ENCODE data around the gene ABCC1.

Gene ABCC1

DNA sequence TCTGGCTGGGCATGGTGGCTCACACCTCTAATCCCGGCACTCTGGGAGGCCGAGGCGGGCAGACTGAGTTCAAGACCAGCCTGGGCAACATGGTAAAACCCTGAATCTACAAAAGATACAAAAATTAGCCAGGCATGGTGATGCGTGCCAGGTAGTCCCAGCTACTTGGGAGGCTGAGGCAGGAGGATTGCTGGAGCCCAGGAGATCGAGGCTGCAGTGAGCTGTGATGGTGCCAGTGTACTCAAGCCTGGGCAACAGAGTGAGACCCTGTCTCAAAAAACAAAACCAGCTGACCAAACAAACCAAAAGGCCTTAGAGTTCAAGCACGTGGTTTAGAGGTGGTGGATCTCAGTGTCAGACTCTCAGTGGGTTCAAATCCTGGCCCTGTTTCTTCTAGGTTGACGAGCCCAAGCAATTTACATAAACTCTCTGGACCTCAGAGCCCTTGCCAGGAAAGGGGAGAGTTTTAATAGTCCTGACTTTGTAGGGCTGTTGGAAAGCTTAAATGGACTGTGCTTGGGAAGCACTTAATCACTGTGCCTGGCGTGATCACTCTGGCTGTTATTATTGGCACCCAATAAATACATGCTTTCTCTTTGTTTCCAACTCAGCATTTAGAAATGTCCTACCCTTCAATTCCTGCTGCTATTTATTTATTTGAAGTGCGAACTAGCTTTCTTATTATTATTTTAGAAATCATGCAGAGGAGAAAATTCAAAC, 44.7 kb downstream of the ABCC1 start:
- DNase-seq (ENCODE audit: low read depth), result no peak

DNA sequence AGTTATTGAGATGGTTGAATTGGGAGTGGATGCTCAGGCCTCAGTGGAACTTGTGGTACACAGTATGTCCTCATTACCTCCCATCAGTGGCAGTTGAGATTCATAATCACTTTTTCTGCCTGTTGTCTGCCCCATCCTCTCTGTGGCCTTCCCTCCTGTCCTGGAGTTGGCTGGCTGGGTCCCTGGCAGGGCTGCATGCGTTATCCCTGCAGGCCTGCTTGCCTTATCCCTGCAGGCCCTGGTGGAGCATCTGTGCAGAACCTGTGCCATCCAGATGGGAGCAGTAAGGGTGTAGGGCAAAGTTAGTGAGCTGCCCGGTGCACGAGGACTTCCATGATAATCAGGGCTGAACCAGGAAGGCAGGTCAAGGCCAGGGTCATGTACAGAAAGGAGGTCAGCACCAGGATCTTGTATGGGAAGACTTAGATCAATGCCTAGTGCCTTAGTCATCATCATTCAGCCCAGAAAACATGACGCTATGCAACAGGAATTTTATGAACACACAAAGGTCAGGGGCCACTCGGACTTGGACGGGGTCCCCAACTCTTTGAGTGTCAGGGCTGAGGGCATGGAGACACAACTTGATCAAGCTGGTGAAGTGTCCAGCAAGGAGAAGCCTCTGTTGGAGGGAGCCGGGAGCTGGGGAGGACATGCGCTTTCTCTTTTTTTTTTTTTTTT, 47.2 kb downstream of the ABCC1 start:
- DNase-seq (ENCODE audit: low read depth), result no peak

DNA sequence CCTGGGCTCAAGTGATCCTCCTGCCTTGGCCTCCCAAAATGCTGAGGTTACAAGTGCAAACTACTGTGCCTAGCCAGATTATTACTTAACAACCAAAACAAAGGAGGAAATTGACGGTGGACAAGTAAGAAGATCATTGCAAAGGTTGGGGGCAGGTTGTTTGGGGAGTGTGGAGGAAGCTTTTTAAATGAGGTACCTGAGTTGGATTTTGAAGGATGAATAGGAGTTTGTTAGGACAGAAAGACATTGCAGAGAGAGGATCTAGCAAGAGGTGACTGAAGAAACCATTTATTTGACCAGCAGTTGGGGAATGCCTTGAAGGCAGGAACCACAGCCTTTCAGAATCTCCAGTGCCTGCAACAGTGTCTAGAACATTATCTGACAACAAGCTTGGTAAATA, 51.3 kb downstream of the ABCC1 start:
- no peak for DNase-seq (ENCODE audit: low read depth)

DNA sequence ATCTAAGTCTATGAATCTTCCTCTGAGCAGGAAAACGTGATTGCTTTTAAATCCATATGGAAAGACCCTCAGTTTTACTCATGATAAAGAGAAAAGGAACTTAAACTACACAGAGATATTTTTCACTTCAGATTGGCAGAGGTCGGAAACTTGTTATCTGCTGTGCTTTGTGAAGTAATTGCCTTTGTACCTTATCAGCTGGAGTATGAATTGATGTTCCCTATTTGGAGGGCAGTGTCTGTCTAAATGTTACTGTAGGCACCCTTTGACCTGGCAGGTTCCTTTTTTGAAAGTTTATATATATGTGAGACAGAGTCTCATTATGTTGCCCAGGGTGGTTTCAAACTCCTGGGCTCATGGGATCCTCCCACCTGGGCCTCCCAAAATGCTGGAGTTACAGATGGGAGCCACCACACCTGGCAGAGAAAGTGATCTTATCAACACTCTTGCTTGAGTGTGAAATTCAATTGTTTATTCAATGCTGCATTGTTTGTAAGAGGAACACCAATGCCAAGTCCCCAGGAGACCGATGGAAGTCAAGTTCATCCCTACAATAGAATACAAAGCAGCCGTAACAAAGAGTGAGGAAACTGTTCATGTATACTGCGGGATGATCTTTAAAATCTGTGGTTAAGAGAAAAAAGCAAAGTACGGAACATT, 52.3 kb downstream of the ABCC1 start:
- DNase-seq (ENCODE audit: low read depth), result no peak

DNA sequence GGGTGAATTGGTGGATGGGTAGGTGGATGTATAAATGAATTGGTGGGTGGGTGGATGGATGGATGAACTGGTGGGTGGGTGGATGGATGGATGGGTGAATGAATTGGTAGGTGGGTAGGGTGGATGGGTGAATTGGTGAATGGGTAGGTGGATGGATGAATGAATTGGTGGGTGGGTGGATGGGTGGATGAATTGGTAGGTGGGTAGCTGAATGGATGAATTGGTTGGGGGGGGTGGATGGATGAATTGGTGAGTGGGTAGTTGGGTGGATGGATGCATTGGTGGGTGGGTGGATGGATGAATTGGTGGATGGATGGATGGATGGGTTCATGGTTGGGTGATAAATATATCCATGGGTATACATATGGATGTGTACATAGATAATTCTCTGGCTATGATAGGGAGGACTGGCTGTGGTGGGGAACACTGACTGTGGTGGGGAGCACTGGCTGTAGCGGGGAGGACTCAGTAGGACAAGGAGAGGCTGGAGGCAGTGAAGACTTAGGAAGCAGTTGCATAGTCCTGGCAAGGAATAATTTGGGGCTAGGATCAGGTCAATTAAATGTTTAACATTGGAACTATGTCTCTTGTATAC, 54.4 kb downstream of the ABCC1 start:
- no peak for DNase-seq (ENCODE audit: low read depth)

DNA sequence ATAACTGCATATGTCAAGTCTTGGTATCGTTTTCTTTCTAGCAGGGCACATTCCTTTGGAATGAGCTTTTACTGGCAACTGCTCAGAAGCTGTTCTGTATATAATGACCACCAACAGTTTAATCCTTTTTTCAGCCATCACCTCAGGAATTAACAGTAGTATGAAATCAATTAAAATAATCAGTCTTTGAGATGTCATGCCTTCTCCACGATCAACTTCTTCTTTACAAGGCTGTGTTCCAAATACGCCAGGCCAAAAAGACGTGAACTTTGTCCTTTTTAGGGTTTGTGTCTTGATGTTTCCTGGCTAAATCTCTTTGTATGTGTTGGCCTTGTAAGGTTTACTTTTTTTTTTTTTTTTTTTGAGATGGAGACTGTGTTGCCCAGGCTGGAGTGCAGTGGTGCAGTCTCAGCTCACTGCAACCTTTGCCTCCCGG, 54.9 kb downstream of the ABCC1 start:
- no peak for DNase-seq (ENCODE audit: low read depth)

DNA sequence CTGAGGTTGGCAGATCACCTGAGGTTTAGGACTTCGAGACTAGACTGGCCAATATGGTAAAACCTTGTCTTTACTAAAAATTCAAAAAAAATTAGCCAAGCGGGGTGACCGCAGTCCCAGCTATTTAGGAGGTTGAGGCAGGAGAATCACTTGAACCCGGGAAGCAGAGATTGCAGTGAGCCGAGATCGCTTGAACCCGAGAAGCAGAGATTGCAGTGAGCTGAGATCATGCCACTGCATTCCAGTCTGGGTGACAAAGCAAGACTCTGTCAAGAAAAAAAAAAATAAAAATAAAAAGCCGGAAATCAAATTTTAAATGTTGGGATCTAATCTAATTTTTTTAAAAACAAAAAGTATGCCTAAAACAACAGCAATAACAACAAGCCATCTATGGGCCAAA, 56.3 kb downstream of the ABCC1 start:
- DNase-seq (ENCODE audit: low read depth), result no peak

DNA sequence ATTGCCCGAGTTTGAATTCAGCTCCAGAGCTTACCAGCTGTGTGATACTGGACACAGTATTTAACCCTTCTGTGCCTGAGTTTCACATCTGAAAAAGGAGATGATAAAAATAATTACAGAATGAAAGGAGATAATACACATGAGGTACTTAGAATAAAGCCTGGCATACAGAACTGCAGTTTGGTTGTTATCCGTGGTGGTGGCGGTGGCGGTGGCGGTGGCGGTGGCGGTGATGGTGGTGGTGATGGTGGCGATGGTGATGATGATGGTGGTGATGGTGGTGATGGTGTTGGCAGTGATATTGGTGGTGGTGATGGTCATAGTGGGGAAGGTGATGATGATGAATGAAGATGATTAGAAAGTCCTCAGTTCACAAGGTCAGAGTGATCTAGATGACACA, 57.2 kb downstream of the ABCC1 start:
- no peak for DNase-seq (ENCODE audit: low read depth)

DNA sequence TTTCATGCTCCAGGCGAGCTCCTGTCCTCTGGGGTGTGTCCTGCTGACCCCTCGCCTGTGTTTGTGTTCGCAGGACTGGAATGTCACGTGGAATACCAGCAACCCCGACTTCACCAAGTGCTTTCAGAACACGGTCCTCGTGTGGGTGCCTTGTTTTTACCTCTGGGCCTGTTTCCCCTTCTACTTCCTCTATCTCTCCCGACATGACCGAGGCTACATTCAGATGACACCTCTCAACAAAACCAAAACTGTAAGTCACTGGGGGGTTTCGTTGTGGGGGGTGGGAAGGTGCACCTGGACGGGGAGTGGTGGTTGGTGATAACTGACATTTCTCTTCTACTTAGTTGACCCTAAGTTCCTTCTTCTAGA, 58.3 kb downstream of the ABCC1 start:
- DNase-seq (ENCODE audit: low read depth), result no peak

DNA sequence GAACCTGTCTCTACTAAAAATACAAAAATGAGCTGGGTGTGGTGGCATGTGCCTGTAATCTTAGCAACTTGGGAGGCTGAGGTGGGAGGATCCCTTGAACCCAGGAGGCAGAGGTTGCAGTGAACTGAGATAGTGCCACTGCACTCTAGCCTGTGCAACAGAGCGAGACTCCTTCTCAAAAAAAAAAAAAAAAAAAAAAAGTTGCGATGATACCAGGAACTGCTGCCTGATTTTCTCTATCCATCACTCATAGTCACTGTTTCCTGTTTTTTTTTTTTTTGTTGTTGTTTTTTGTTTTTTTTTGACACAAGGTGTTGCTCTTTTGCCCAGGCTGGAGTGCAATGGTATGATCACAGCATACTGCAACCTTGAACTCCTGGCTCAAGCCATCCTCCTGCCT, 59.2 kb downstream of the ABCC1 start:
- DNase-seq (ENCODE audit: low read depth), result no peak

DNA sequence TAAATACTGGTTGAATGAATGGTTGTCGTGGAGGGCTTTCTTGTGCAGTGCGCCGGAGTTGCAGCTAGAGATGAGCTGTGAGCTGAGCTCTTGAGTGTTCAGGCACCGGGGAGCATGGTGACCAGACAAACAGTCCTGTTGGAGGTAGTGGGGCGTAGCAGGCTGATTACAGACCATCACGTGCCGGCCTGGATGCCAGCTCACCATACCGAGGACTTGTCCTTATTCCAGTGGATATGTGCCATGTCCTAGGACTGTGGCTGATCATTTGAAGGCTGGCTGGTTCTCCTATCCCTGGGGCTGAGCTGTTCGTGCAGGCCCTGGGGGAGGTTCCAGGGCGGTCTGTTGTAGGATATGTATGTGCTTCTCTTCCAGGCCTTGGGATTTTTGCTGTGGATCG, 60.0 kb downstream of the ABCC1 start:
- DNase-seq (ENCODE audit: low read depth), result no peak

DNA sequence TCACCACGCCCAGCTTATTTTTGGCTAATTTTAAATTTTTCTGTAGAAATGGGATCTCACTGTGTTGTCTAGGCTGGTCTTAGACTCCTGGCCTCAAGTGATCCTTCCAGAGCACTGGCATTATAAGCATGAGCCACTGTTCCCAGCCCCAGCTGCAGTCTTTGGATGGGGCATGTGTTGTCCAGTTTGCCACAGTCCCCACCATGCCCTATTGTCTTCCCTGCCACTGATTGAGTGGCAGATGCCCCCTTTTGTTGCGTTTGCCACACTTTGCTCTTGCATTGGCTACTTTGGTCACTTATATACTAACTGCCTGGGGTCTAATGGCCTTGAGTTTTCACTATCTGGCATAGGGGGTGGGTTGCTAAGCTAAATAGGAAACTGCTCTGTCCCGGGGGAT, 60.8 kb downstream of the ABCC1 start:
- DNase-seq (ENCODE audit: low read depth), result no peak

DNA sequence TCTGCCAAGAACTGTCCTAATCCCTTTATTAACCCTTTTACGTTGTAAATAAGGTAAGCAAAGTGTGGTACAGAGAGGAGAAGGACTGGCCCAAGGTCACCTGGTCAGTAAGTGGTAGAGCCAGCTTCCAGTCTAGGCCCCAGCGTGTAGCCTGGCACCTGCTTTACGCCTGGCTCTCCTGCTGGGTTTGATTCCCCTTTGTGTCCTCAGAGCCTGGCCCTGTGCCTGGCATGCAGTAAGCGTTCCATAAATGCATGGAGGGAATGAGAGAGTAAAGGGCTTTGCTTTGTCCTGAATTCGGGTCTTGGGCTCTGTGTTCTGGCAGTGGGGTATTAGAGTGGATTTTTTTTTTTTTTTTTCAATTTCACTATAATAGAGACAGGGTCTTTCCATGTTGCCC, 62.7 kb downstream of the ABCC1 start:
- no peak for DNase-seq (ENCODE audit: low read depth)

DNA sequence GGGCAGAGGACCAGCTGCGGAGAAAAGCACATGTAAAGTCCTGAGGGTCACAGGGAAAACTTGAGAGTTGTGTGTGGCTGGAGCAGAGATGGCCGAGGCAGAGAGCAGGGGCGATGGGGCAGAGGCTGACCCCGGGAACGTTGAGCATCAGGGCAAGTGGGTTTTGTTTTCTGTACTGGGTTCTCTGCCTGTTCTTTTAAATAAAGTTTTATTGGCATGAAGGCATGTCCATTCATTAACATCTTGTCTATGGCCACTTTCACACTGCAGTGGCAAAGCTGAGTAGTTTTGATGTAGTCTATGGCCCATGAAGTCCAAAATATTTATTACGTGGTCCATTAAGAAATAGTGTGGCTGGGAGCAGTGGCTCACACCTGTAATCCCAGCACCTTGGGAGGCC, 64.4 kb downstream of the ABCC1 start:
- DNase-seq (ENCODE audit: low read depth), result no peak

DNA sequence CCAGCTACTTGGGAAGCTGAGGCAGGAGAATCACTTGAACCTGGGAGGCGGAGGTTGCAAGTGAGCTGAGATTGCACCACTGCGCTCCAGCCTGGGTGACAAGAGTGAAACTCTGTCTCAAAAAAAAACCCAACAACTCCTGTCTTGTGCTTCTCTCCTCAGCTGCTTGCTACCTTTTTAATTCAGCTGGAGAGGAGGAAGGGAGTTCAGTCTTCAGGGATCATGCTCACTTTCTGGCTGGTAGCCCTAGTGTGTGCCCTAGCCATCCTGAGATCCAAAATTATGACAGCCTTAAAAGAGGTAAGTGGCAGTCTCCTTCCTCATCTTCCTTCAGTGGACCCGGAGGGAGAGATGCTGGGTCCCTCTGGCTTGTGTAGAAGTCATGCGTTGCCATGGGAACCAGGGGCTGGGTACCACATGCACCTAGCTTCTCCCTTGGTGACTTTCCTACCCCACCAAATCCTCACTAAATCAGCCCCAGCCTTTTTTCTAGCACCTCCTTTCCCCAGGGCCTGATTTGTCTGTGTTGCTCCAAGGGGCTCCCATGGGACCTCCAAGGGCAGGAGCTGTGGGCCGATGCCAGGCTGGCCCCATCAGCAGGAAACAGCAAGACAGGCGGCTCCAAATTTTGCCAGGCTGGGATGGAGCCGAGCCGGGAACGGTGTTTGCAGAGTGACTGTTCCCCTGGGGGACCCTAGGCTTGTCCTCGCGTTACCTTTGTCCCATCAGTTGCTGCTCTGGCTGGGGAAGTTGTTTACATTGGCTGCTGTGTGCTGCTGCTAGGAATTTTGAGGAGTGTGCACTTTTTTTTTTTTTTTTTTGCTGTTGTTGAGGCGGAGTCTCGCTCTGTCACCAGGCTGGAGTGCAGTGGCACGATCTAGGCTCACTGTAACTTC, 65.2 kb downstream of the ABCC1 start:
- no peak for DNase-seq (ENCODE audit: low read depth)

DNA sequence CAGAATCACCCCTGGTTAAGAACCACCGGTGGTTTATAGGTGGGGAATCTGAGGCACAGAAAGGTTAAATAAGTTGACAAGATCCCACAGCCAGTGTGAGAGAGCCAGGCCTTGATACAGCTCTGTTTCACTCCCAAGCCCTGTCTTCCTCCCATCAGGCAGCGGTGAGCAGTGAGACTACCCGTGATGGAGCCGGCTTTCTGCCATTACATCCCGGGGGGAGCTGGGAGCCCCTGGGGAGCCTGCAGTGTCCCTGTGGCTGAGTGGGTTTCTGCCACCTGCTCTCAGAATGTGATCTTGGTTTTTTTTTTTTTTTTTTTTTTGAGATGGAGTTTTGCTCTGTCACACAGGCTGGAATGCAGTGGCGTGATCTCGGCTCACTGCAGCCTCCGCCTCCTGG, 66.4 kb downstream of the ABCC1 start:
- DNase-seq (ENCODE audit: low read depth), result no peak

DNA sequence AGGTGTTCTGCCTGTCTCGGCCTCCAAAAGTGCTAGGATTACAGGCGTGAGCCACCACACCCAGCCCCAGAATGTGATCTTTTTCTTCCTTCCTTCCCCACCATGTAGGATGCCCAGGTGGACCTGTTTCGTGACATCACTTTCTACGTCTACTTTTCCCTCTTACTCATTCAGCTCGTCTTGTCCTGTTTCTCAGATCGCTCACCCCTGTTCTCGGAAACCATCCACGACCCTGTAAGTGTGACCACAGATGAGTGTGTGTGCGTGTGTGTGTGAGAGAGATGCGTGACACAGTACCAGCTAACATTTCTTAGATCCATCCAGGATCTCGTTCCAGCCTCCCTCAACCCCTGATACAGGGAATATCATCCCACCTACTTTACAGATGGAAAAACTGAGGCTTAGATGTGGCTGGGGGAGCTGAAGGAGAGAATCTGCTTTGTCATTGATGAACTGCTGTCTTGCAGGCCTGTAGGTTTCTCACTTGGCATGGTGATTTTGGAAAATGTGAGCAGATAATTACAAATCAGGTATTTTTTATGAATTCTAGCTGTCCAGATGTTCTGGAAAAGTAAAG, 67.1 kb downstream of the ABCC1 start:
- DNase-seq (ENCODE audit: low read depth), result no peak

DNA sequence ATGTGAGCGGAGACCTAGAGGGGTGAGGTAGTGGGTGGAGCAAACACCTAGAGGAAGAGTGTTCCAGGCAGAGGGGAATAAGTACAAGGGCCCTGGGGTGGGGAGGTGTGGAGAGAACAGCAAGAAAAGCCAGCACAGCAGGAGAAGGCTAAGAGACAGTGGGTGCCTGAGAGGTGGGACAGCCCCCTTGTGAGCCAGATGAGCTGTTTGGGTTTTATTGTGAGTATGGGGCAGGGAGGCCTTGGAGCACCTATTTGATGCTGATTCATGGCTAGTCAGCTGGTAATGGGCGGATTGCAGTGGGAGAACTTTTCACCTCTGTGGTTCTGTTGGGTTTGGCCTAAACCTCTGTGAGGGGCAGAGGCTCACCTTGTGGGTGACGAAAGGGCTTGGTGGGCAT, 68.4 kb downstream of the ABCC1 start:
- no peak for DNase-seq (ENCODE audit: low read depth)

DNA sequence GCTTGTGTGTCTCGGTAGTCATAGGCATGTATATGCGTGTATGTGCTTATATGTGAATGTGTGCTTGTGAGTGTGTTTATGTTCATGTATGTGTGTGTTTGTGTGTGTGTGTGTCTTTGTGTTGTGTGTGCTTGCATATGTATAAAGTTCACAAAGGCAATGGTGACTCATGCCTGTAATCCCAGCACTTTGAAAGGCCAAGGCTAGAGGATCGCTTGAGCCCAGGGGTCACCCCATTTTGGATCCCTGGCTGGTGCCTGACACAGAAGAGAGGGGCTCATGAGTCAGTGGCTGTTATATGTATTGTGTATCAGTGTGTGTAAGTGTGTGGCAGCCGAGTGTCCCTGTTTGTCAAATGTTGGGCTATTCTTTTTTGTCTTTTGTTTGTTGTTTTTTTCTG, 69.3 kb downstream of the ABCC1 start:
- no peak for DNase-seq (ENCODE audit: low read depth)

DNA sequence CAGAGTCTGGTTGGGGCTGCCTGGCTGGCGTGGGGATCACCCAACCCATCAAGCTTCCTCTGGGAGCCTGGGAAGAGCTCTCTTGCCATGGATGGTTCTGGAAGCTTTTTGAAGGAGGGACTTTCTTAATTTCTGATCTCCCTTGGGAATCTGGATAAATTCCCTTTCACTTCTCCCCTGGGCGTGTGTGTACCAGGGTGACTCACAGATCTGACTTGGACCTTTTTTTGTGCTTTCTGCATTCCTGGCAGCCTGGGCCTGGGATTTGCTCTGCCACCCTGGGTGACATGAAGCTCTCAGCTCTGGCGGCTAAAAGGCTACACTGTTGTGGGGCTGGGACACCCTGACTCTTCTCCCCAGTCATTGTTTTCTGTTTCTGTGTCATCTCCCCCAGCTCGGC, 70.1 kb downstream of the ABCC1 start:
- no peak for DNase-seq (ENCODE audit: low read depth)

DNA sequence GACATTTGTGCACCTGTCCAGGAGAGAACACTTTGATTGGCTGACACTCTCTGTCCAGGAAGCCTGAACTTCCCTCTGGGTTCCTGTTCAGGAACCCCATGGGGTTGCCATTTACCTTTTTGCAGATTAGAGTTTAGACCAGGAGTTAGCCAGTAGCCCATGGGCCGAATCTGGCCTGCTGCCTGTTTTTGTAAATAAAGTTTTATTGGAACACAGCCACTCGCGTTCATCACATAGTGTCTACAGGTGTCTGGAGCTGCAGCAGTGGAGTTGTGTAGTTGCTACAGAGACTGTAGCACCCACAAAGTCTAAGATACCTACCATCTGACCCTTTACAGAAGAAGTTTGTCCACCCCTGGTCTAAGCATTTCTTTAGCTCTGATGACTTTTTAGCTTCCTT, 70.9 kb downstream of the ABCC1 start:
- no peak for DNase-seq (ENCODE audit: low read depth)

DNA sequence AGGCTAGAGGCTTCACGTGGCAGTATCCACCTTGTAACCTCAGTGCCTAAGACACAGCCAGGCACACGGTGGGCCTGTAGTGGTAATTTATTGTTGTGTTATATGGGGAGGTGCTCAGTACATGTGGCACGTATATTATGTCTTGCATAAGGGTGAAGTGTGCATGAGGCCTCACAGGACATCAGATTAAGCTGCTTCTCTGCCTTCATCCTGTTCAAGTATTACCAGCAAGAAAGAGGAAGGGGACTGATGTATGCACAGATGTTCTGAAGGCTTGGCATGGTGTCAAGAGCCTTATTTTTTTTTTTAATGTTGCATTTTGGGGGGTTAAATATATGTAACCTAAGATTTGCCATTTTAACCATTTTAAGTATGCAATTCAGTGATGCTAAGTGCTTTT, 71.6 kb downstream of the ABCC1 start:
- DNase-seq (ENCODE audit: low read depth), result no peak

All from stimulated activated CD8-positive, alpha-beta memory T cell treated with anti-CD3 and anti-CD28 coated beads, Interleukin-15, amount 100 ng/mL, for 24 hours (primary cell).